ENCODE results near the gene ACYP2.
"Not testable (repeated sequence)": the region's sequence is repeated elsewhere in the genome, so short reads cannot be mapped to it uniquely, and the experiment has no call there.

The ACYP2 gene

GRCh38 chr2:54271189-54271588, 155.8 kb downstream of the ACYP2 start:
- no peak for DNase-seq (ENCODE audit: low read depth in 3 of 3)

GRCh38 chr2:54271843-54272627, 156.6 kb downstream of the ACYP2 start:
- DNase-seq (ENCODE audit: low read depth in 3 of 3): no peak

DNA sequence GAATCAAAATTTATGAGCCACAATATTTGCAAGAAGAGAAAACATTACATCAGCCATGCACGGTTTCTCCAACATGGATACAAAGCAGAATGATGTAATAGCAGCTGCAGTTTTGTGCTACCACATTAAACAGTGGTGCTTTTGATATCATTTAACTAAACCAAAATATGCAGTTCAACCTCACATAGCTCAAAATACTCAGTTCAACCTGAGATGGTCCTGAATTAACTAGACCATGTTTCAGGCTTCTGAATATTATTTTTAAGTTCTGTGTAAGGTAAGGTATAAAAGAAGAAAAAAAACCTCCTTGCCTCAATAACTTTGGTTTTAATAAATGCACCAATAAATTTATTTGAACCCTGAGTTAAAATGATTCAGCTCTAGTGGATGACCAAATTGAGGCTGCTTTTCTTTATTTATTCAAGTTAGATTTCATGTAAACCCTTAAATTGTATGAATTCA, 159.4 kb downstream of the ACYP2 start:
- no peak for DNase-seq (ENCODE audit: low read depth in 3 of 3)

DNA sequence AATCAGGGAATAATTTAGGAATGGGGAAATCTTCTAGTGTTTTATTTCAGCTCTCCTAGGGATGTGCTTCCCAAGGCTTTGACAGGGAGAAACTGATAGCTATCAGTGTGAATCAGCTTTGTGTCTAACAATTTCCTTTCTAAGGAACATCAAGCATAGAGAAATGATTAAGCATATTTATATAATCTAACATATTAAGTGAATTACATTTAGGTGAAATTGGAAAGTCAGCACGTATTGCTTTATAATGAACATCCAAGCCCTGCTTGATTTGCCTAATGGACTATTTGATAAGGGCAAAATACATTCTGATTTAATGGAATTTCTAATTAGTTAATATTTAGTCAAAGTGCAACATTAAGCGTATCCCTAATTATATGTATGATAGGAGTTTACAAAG, 160.1 kb downstream of the ACYP2 start:
- no peak for DNase-seq (ENCODE audit: low read depth in 3 of 3)

GRCh38 chr2:54279385-54279784, 164.0 kb downstream of the ACYP2 start:
- DNase-seq (ENCODE audit: low read depth in 3 of 3): no peak

DNA sequence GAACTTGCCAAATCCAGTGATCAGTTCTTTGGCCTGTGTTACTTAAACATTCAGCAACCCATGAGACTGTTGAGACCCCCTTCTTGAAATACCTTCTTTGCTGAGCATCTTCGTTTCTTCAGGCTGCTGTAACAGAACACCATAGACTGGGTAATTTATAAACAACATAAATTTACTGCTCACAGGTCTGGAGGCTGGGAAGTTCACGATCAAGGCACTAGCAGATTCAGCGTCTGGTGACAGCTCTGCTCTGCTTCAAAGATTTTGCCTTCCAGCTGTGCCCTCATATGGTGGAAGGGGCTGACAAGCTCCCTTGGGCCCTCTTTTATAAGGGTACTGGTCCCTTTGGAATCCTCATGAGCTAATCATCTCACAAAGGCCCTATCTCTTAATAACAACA, 169.4 kb downstream of the ACYP2 start:
- no peak for DNase-seq (ENCODE audit: low read depth in 3 of 3)

- no peak for DNase-seq (ENCODE audit: low read depth in 3 of 3)
Observed at GRCh38 chr2:54285451-54285850, 170.0 kb downstream of the ACYP2 start.

DNA sequence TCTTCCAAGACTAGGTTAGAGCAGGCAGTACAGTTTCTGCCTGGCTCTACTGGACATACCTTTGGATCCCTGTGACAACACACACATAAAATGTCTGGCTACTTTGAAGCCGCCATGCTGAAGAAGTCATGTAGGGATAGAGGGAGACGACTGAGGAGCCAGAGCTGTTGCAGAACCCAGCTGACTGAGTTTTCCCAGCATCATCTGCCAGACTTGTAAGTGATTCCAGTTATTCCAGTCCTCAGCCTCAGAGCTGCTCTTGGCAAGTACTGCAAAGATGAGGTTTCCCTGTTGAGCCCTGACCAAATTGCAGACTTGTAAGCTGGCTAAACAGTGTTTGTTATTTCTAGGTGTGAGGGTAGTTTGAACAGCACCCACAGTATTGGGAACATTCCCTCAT, 172.1 kb downstream of the ACYP2 start:
- DNase-seq (ENCODE audit: low read depth in 3 of 3): no peak

DNA sequence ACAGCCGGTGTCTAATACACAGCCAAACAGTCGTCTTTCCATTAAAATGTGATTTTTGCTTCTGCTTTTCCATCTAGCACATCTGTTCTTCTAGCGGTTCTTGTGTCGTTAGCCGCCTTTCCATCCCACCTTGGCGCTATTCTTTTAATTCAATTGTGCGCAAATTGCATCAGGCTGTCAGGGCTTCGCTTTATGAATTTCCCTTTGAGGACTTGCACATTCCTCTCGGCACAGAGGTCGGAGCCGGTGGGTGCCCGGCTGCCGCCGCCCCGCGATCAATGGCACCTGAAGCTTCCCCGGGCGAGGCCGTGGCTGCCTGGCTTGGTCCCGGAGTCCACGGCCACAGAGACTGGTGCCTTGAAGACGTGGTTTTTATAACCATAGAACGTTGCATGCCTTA, 174.5 kb downstream of the ACYP2 start:
- no peak for DNase-seq (ENCODE audit: low read depth in 3 of 3)

DNA sequence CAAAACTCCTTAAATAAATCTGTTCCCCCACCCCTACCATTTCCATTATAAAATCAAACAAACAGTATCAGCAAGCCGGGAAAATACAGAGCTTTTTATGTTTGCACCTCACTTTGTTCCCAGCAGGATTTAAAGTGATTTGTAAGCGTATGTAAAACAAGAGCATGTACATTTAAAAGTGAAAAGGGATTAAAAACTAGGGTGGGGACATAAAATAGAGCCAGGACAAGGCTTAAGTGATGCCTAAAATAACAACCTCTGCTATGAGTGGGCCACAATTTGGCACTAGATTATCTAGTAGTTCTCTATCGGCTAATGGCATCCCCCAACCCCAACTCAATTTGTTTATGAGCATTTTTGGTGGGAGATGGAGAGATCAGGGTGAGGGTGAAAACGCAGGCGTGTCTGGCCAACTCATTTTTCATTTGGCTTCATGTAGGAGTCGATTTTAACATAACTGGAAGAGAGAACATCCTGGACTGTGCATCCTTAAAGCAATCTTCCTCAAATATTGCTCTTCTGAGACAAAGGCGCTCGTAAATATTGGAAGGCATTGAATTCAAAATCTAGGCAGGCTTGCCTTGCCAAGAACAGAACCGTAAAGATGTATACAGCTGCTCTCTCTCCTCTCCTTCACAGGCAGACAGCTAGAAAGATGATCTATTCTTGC, 175.1 kb downstream of the ACYP2 start:
- DNase-seq (ENCODE audit: low read depth in 3 of 3): no peak

- not testable (repeated sequence) for DNase-seq (ENCODE audit: low read depth in 3 of 3)
Observed at GRCh38 chr2:54294665-54295064, 179.2 kb downstream of the ACYP2 start.

DNA sequence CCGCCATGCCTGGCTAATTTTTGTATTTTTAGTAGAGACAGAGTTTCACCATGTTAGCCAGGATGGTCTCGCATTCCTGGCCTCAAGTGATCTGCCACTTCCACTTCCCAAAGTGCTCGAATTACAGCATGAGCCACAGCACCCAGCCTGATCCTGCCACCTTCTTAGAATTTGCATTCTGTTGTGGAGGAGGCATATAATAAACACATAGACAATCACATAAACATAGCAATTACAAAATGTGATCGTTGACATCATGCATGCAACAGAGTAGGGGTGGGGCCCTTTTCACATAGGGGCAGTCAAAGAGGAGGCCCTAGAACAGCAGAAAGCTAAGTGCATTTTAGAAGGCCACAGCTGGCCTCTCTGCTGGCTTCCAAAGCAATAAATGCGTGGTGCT, 180.5 kb downstream of the ACYP2 start:
- no peak for DNase-seq (ENCODE audit: low read depth in 3 of 3)

- DNase-seq (ENCODE audit: low read depth in 3 of 3): no peak
Observed at GRCh38 chr2:54298514-54298913, 183.1 kb downstream of the ACYP2 start.

DNA sequence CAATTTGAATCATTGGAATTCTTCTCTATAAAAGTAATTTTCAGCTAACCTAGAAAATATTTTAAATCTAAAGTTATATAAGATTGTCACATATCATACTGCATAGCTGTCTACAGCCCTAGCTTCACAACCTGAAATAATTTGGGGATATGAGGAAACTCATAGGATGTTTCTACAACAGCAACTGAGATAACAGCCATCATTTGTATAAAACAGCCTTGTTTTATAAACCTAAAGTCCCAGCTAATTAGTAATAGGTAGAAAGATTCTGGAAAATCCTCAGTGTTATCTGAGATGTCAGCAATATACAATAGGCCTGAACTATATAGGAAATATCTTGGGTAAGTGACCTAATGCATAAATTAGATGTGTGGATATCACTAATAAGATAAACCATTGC, 188.2 kb downstream of the ACYP2 start:
- DNase-seq (ENCODE audit: low read depth in 3 of 3): no peak

DNA sequence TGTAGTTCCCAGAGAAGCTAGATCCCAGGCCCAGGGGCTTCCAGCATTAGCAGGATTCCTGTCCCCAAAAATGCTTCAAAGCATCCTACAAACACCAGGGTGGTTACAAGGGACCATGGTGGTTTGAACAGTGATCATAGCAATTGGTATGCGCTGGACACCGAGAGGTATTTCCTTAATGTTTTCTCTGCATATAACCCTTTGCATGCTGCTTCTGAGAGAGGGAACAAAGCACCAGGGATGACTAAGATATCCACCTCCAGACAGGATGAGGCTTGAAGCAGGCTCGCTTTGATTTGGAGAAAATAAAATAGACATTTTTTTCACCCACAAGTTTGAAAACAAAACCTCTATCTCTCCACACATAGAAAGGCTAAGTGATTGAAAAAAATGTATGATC, 191.1 kb downstream of the ACYP2 start:
- no peak for DNase-seq (ENCODE audit: low read depth in 3 of 3)

DNA sequence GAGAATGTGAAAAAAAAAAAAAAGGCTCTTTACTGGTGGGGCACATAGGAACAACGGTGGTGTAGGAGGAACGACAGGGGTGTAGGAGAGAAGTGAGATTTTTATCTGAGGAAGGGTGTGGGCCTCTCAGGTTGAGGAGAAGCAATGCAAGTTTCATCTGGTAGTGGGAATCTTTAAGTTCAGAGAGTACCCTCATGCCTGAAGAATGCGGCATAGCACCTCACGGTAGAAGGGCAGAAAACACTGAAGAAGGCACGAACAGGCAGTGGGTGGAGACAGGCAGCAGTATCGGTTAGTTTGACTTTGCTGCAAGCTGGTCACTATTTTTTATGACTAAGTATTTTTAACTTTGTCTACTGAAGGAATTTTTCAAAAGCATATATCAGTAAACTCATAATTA, 192.8 kb downstream of the ACYP2 start:
- no peak for DNase-seq (ENCODE audit: low read depth in 3 of 3)

DNA sequence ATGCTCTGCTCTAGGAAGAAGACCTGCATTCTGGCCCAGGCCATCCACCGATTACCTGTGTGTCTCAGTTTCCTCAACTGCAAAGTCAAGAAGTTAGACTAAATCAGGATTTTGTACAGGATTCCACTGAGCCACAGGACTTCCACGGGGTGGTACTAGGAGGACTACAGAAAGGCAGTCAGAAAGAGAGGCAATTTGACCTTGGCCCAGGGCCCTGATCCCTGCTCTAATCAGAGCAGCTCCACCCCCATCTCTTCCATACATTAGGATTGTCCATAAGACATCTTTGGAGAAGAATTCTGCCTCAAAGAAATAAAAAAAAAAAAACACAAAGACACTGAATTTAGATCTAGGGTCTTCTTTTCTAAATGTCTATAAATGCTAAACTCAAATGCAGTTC, 193.4 kb downstream of the ACYP2 start:
- no peak for DNase-seq (ENCODE audit: low read depth in 3 of 3)

- DNase-seq (ENCODE audit: low read depth in 3 of 3): no peak
Observed at GRCh38 chr2:54310311-54310710, 194.9 kb downstream of the ACYP2 start.

DNA sequence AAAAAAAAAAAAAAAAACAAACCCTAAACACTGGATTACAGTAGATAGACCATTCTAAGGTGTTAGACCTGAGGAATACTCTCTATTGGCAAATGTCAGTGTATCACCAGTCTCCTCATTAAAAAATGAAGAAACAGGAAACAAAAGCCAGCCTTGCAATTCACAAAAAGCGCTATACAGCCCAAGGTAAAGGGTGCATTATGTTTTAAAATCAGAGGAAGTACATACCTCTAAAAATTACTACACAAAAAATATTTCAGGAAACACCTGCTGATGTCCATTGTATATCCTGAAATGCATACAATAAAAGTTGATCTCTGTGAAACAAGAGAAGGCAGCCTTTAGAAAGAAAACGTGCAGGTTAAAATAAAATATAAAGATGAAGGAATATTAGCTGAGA, 195.5 kb downstream of the ACYP2 start:
- no peak for DNase-seq (ENCODE audit: low read depth in 3 of 3)

DNA sequence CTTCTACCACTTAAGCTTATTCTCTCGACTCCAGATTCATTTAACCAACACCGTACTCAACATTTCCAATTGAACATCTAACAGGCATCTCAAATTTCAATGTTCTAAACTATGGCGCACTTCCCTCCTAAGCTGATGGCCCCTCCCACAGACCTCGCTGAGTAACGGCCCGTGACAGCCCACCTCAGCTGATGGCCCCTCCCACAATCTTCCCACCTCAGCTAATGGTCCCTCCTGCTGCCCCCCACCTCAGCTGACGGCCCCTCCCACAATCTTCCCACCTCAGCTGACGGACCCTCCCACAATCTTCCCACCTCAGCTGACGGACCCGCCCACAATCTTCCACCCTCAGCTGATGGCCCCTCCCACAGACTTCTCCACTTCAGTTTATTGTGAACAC, 197.7 kb downstream of the ACYP2 start:
- DNase-seq (ENCODE audit: low read depth in 3 of 3): no peak

DNA sequence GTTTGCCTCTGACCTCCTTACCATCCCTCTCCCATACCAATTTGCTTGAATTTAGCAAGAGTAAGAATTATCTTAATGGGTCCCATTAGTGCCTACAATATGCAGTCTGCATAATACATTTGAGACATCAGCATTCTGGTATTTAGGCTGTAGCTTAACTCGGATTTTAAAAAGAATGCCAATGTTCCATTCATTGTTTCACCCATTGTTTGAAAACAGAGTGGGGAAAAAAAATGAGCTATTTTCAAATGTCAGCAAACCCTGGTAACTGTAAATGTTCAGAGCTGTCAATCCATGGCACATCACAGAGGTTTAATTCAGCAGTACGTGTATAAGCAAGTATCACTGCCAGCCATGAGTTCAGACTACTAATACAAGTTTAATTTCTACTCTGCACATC, 202.6 kb downstream of the ACYP2 start:
- no peak for DNase-seq (ENCODE audit: low read depth in 3 of 3)

- DNase-seq (ENCODE audit: low read depth in 3 of 3): no peak
Observed at GRCh38 chr2:54318821-54319220, 203.4 kb downstream of the ACYP2 start.

DNA sequence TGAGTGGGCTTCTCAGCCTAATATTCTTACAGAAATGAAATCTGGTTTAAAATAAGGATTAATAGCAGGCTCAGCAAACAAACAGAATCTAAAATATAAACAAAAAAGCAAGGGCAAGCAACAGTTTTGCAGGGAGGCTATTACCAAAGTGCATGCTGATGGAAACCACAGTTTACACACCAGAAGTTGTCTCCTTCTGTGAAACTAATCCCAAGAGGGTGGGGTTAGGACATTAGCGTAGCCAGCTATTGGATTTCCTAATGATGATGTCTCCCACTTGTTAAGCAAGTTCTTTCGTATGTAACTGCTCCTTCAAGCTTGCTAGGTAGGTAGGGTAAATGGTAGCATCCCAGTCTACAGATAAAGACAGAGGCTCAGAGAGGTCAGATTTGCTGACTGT, 205.6 kb downstream of the ACYP2 start:
- no peak for DNase-seq (ENCODE audit: low read depth in 3 of 3)

- not testable (repeated sequence) for DNase-seq (ENCODE audit: low read depth in 3 of 3)
Observed at GRCh38 chr2:54324517-54324916, 209.1 kb downstream of the ACYP2 start.
